Neural progenitor cell (in vitro differentiated cells): ENCODE data around the gene C4orf50. TPM values are rescaled to one million over a fixed set of nuclear protein-coding genes. Genes with fewer than 3 reads are reported as not detected.

Source experiments
- DNase-seq: peaks from one replicate; pipeline ENCODE4 v3.0.0-alpha.2; 2016; ENCODE audit warnings: low spot score
- H2AFZ ChIP-seq: fragments of 200-600 bp; sonication (generic); replicated peaks from 2 replicates; pipeline ENCODE4 v1.6.1; 2016; ENCODE audit warnings: antibody characterized with exemption
- H3F3A ChIP-seq: fragments of 200-600 bp; sonication (generic); 2 replicates; pipeline ENCODE4 v1.6.1; 2016; ENCODE audit warnings: antibody characterized with exemption, low read depth
- H3K27ac ChIP-seq: fragments of 200-600 bp; sonication (generic); 2 replicates; pipeline ENCODE4 v1.5.1; 2016; ENCODE audit warnings: mild to moderate bottlenecking
- H3K27me3 ChIP-seq: fragments of 200-600 bp; sonication (generic); 2 replicates; pipeline ENCODE4 v1.6.1; 2016; ENCODE audit warnings: mild to moderate bottlenecking, moderate library complexity
- H3K36me3 ChIP-seq: fragments of 200-600 bp; sonication (generic); 2 replicates; pipeline ENCODE4 v1.5.1; 2016
- H3K4me1 ChIP-seq: fragments of 200-600 bp; sonication (generic); 2 replicates; pipeline ENCODE4 v1.6.1; 2016; ENCODE audit warnings: mixed run types
- H3K4me2 ChIP-seq: fragments of 200-600 bp; sonication (generic); 2 replicates; pipeline ENCODE4 v1.6.1; 2016
- H3K4me3 ChIP-seq: fragments of 200-600 bp; sonication (generic); 2 replicates; pipeline ENCODE4 v1.5.1; 2016
- H3K79me2 ChIP-seq: fragments of 200-600 bp; sonication (generic); 2 replicates; pipeline ENCODE4 v1.6.1; 2016; ENCODE audit warnings: low read depth
- H3K9ac ChIP-seq: fragments of 200-600 bp; sonication (generic); 2 replicates; pipeline ENCODE4 v1.6.1; 2016
- H3K9me3 ChIP-seq: fragments of 200-600 bp; sonication (generic); 2 replicates; pipeline ENCODE4 v1.5.1; 2016; ENCODE audit warnings: low read depth
- H4K20me1 ChIP-seq: fragments of 200-600 bp; sonication (generic); 2 replicates; pipeline ENCODE4 v1.6.1; 2016; ENCODE audit warnings: low read depth
- H3K27ac Mint-ChIP-seq: 3 replicates; pipeline ENCODE4 v1.8.0; 2021; ENCODE audit warnings: mixed read lengths
- H3K27me3 Mint-ChIP-seq: 2 replicates; pipeline ENCODE4 v1.8.0; 2022; ENCODE audit warnings: low read depth, mild to moderate bottlenecking, inconsistent platforms, moderate library complexity, mixed read lengths; ENCODE audit not compliant: insufficient read depth
- H3K36me3 Mint-ChIP-seq: 3 replicates; pipeline ENCODE4 v1.8.0; 2021; ENCODE audit warnings: mixed read lengths
- H3K4me1 Mint-ChIP-seq: 3 replicates; pipeline ENCODE4 v1.8.0; 2021; ENCODE audit warnings: mixed read lengths
- H3K4me3 Mint-ChIP-seq: 3 replicates; pipeline ENCODE4 v1.8.0; 2021; ENCODE audit warnings: mild to moderate bottlenecking, moderate library complexity, mixed read lengths
- H3K9me3 Mint-ChIP-seq: 3 replicates; pipeline ENCODE4 v1.8.0; 2020; ENCODE audit warnings: mixed read lengths
- CTCF ChIP-seq: fragments of 200-600 bp; sonication (generic); IDR thresholded peaks from 2 replicates; pipeline ENCODE4 v1.5.1; 2017; ENCODE audit warnings: antibody characterized with exemption, mild to moderate bottlenecking
- EZH2 ChIP-seq: fragments of 200-600 bp; sonication (generic); IDR thresholded peaks from 2 replicates; pipeline ENCODE4 v1.6.1; 2017; ENCODE audit warnings: antibody characterized with exemption, mild to moderate bottlenecking, moderate library complexity
- EZH2phosphoT487 ChIP-seq: fragments of 200-600 bp; sonication (generic); IDR thresholded peaks from 2 replicates; pipeline ENCODE4 v1.6.1; 2017; ENCODE audit warnings: antibody characterized with exemption
- total RNA-seq: library from RNA; depleted of rRNA; stranded (reverse); fragments of >200 nt; gene quantifications from 2 replicates; pipeline ENCODE4 v1.2.3, GENCODE V29; 2015; ENCODE audit warnings: low replicate concordance

Gene C4orf50
- total RNA-seq, 1 donor from 2014 or later: 0.32 TPM

- TF ChIP-seq EZH2 (no peak), CTCF (no peak), EZH2phosphoT487 (no peak)
- H3F3A ChIP-seq: no peaks in the 10 kb centered on the region
- H3K36me3 ChIP-seq: no peaks in the 10 kb centered on the region
- no peaks in the 10 kb centered on the region for H3K9me3 ChIP-seq
- H4K20me1 ChIP-seq: no peaks in the 10 kb centered on the region
- Mint-ChIP-seq H3K4me1 (peaks cover 7% of the 10 kb centered on the region), H3K27me3 (peaks cover 15% of the 10 kb centered on the region), H3K4me3 (no peak overlapping the region), H3K9me3 (peaks cover 12% of the 10 kb centered on the region), H3K36me3 (no peaks in the 10 kb centered on the region), H3K27ac (no peak overlapping the region)
- no peaks in the 10 kb centered on the region for H3K79me2 ChIP-seq
- DNase-seq: no peak
- no peak overlapping the region for H3K9ac ChIP-seq
- no peaks in the 10 kb centered on the region for H3K4me1 ChIP-seq
- H3K27me3 ChIP-seq: no peaks in the 10 kb centered on the region
- H2AFZ ChIP-seq: no peak overlapping the region
- no peak overlapping the region for H3K4me2 ChIP-seq
- H3K27ac ChIP-seq: no peak overlapping the region
- no peak overlapping the region for H3K4me3 ChIP-seq
Observed at GRCh38 chr4:5945936-5946335, 72.3 kb downstream of the C4orf50 start.

DNA sequence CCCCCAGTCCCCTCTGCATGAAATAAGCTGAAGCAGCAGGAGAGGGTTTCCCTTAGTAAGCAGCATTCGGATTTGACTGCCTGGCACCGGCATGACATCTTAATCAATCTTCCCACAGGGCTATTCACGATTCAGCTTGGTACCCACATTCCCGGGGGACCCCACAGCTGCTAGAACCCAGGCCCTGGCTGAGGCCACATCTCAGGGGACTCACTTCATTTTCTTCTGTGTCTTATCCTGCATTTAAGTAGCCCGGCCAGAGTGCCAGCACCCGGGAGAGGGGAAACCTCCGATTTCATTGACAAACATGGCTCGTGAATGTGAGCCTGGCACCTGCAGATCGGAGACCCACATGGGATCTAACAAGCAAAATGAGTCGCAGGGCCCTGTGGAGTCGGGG lies 73.1 kb downstream of the C4orf50 start:
- H3K4me3 Mint-ChIP-seq: no peak overlapping the region
- Histone ChIP-seq H3K9ac (no peak overlapping the region), H3K36me3 (no peaks in the 10 kb centered on the region), H2AFZ (no peak overlapping the region), H3K27me3 (no peaks in the 10 kb centered on the region), H4K20me1 (no peaks in the 10 kb centered on the region), H3K4me3 (no peak overlapping the region), H3K27ac (no peak overlapping the region), H3K79me2 (no peaks in the 10 kb centered on the region), H3K4me2 (no peak overlapping the region), H3K4me1 (peaks cover 5% of the 10 kb centered on the region), H3F3A (peaks cover 4% of the 10 kb centered on the region), H3K9me3 (no peaks in the 10 kb centered on the region)
- DNase-seq: no peak
- H3K27ac Mint-ChIP-seq: no peak overlapping the region
- H3K27me3 Mint-ChIP-seq: peaks cover 15% of the 10 kb centered on the region
- H3K36me3 Mint-ChIP-seq: no peaks in the 10 kb centered on the region
- peaks cover 13% of the 10 kb centered on the region for H3K4me1 Mint-ChIP-seq
- peaks cover 16% of the 10 kb centered on the region for H3K9me3 Mint-ChIP-seq
- TF ChIP-seq EZH2phosphoT487: no peak
- no peak for TF ChIP-seq CTCF
- TF ChIP-seq EZH2: no peak

DNA sequence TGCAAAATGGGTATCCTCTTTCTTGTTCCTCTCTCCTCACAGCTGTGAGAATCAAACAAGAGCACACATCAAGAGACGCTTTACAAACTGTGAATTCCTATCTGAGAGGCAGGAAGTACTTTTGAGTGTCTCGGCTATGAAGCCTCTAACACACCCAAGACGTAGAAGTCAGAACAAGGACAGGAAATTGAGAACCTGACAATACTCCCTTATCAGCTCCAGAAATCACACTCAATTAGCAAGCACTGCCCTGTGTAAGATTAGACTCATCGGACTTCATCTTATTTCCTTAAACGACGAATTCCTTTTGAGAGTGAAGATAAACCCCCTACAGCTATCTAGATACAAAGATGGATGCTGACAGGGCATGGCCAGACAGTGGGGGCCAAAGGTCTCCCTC lies 74.7 kb downstream of the C4orf50 start:
- Histone ChIP-seq H3K4me1 (peaks cover 11% of the 10 kb centered on the region), H2AFZ (no peak overlapping the region), H3K9ac (no peak overlapping the region), H3K36me3 (no peaks in the 10 kb centered on the region), H3F3A (peaks cover 4% of the 10 kb centered on the region), H3K4me2 (no peak overlapping the region), H3K27me3 (no peaks in the 10 kb centered on the region), H3K4me3 (no peak overlapping the region), H3K9me3 (no peaks in the 10 kb centered on the region), H3K79me2 (no peaks in the 10 kb centered on the region), H4K20me1 (no peaks in the 10 kb centered on the region), H3K27ac (no peak overlapping the region)
- TF ChIP-seq CTCF (no peak), EZH2phosphoT487 (no peak), EZH2 (no peak)
- peaks cover 16% of the 10 kb centered on the region for H3K9me3 Mint-ChIP-seq
- DNase-seq: no peak
- H3K27ac Mint-ChIP-seq: no peak overlapping the region
- no peak overlapping the region for H3K4me3 Mint-ChIP-seq
- no peaks in the 10 kb centered on the region for H3K36me3 Mint-ChIP-seq
- peaks cover 28% of the 10 kb centered on the region for H3K4me1 Mint-ChIP-seq
- H3K27me3 Mint-ChIP-seq: peaks cover 17% of the 10 kb centered on the region
